ENCODE data around the gene PAQR5. TPM values are rescaled to one million over a fixed set of nuclear protein-coding genes. Genes with fewer than 3 reads are reported as not detected.

PAQR5 gene
- total RNA-seq, 4 donors from 2014 or later = 3.0 to 8.1 (median 3.9) TPM

DNA sequence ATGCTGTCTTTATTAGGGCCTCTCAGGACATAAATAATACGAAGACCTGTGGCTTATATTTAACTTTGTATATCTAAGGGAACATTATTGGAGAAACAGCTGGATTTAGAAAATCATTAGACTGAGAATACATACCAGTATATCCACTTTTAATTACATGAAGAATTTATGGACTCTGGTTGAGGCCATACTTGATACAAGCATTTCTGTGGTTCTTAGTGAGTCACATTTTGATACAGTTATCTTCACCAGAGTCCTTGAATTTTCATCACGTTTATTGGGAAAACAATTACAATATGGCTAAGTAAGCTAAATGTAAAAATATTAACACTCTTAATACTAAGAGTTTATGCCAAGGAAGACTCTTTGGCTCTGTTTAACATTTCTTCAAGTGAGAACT lies 125.3 kb downstream of the PAQR5 start:
- Histone ChIP-seq H3K27ac (no peak overlapping the region), H3K27me3 (no peaks in the 10 kb centered on the region), H3K4me3 (no peak overlapping the region), H3K36me3 (peaks cover 0 to 13% (median 0%) of the 10 kb centered on the region in 3 donors), H3K9me3 (no peaks in the 10 kb centered on the region), H3K4me1 (peaks cover 0 to 4% (median 0%) of the 10 kb centered on the region in 4 donors)
- TF ChIP-seq POLR2A (IDR thresholded peaks at IDR 0.05) (no peak), EP300 (IDR thresholded peaks at IDR 0.05) (no peak)
- TF ChIP-seq, protein P1, sequence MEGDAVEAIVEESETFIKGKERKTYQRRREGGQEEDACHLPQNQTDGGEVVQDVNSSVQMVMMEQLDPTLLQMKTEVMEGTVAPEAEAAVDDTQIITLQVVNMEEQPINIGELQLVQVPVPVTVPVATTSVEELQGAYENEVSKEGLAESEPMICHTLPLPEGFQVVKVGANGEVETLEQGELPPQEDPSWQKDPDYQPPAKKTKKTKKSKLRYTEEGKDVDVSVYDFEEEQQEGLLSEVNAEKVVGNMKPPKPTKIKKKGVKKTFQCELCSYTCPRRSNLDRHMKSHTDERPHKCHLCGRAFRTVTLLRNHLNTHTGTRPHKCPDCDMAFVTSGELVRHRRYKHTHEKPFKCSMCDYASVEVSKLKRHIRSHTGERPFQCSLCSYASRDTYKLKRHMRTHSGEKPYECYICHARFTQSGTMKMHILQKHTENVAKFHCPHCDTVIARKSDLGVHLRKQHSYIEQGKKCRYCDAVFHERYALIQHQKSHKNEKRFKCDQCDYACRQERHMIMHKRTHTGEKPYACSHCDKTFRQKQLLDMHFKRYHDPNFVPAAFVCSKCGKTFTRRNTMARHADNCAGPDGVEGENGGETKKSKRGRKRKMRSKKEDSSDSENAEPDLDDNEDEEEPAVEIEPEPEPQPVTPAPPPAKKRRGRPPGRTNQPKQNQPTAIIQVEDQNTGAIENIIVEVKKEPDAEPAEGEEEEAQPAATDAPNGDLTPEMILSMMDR (IDR thresholded peaks at IDR 0.05) = no peak
- WGBS, 2 donors = 86 to 90% methylated on average over 2 of the region's 2 CpGs
- no peak for DNase-seq (ENCODE audit: low spot score in 2 of 2)

DNA sequence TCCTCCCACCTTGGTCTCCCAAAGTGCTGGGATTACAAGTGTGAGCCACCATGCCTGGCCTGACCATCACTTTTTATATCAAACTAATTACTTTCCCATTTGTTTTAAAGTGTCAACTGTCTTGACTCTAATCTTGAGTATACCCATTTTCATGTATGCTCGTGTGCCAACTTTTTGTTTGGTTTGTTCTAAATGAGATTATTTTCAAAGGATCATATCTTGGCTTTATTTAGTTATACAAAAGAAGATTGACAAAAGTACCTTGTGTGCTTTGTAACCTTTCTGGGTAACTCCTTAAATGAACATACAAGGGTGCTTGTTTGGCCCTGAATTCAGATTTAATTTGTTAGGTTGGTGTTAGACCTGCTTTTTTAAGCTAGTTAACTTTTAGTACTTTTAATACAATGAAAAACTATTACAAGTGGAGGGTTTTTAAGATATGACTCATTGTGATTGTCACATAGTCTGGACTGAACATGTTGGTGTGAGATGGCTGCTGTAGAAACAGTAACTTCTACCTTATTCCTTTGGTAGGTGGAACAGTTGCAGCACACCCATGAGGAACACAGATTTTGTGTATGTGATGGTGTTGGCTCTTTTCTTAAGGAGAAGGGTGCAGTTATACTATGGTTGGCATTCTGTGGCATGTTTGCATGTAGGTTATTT lies 126.2 kb downstream of the PAQR5 start:
- Histone ChIP-seq H3K4me1 (peaks cover 0 to 4% (median 0%) of the 10 kb centered on the region in 4 donors), H3K27ac (no peak overlapping the region), H3K36me3 (peaks cover 0 to 13% (median 0%) of the 10 kb centered on the region in 3 donors), H3K9me3 (no peaks in the 10 kb centered on the region), H3K27me3 (no peaks in the 10 kb centered on the region), H3K4me3 (no peak overlapping the region)
- DNase-seq (ENCODE audit: low spot score in 2 of 2) = no peak
- 94 to 100% methylated on average over 1 of the region's 1 CpG for WGBS, 2 donors
- TF ChIP-seq, protein P1 (IDR thresholded peaks at IDR 0.05) = no peak
- no peak for TF ChIP-seq POLR2A (IDR thresholded peaks at IDR 0.05)
- no peak for TF ChIP-seq EP300 (IDR thresholded peaks at IDR 0.05)

DNA sequence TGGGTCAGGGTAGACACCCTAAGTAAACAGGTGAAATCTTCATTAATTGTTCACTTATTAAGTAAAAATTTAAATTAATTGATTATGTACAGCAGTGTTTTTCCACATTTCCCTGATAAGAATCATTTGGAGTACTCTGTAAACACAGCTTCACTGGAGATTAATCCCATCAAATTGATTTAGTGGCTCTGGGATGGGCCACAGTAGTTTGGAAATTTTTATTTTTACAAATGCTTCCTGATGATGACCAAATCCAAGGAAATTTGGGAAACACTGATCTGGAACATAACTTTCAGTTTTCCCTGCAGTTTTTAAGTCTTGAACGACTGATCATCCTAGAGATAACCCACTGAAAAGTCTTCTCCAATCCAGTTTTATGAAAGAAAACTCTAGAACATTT lies 135.1 kb downstream of the PAQR5 start:
- WGBS, 2 donors = 85 to 98% methylated on average over 1 of the region's 1 CpG
- Histone ChIP-seq H3K4me1 (no peaks in the 10 kb centered on the region), H3K36me3 (no peaks in the 10 kb centered on the region), H3K9me3 (no peaks in the 10 kb centered on the region), H3K4me3 (no peak overlapping the region), H3K27me3 (no peaks in the 10 kb centered on the region), H3K27ac (no peak overlapping the region)
- no peak for DNase-seq (ENCODE audit: low spot score in 2 of 2)
- TF ChIP-seq POLR2A (IDR thresholded peaks at IDR 0.05) (no peak), EP300 (IDR thresholded peaks at IDR 0.05) (no peak)
- TF ChIP-seq, protein P1 (IDR thresholded peaks at IDR 0.05) = no peak

DNA sequence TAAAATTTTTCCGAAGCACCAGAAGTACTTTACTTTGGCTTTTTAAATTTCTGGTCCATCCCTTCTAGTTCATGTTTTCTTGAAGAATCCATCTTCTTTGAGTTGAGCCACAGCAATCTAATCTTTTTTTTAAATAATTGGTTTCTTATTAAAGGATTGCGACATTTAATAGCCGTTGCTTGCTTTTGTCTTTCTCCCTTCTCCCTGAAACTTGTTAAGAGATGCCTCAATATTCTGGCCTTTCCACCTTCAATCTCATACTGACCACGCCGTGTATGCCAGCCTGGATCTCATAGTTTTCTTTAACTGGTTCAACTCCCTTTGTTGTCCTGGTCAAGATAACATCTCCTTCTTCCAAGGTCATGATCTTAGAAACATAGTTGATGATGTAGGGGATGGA lies 135.5 kb downstream of the PAQR5 start:
- no peak for DNase-seq (ENCODE audit: low spot score in 2 of 2)
- H3K4me3 ChIP-seq = no peak overlapping the region
- no peak overlapping the region for H3K27ac ChIP-seq
- TF ChIP-seq, protein P1 (IDR thresholded peaks at IDR 0.05) = no peak
- TF ChIP-seq POLR2A (IDR thresholded peaks at IDR 0.05) = no peak
- TF ChIP-seq EP300 (IDR thresholded peaks at IDR 0.05) = no peak
- no peaks in the 10 kb centered on the region for H3K9me3 ChIP-seq
- H3K36me3 ChIP-seq = no peaks in the 10 kb centered on the region
- H3K27me3 ChIP-seq = no peaks in the 10 kb centered on the region
- 94% methylated on average over 5 of the region's 5 CpGs for WGBS, 2 donors
- no peaks in the 10 kb centered on the region for H3K4me1 ChIP-seq

DNA sequence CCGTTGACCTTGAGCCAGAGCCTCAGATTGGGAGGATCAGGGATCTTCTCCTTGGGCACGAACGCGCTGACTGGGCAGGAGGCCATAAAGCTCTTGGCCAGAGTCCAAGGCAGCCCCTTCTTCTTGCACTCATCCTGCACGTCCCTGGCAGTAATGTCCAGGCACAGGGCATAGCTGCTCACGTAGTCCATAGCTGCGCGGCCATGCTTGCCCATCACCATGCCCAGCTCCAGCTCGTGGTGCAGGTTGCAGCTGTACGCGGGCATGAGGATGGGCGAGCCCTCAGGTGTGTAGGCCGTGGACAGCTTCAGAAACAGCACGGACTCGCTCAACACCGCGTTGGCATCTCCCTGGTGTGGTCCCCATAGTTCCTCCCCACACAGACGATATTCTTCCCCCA lies 136.0 kb downstream of the PAQR5 start:
- Histone ChIP-seq H3K4me1 (no peaks in the 10 kb centered on the region), H3K9me3 (no peaks in the 10 kb centered on the region), H3K4me3 (no peak overlapping the region), H3K27ac (no peak overlapping the region), H3K36me3 (no peaks in the 10 kb centered on the region), H3K27me3 (no peaks in the 10 kb centered on the region)
- TF ChIP-seq POLR2A (IDR thresholded peaks at IDR 0.05) (no peak), EP300 (IDR thresholded peaks at IDR 0.05) (no peak)
- TF ChIP-seq, protein P1 (IDR thresholded peaks at IDR 0.05) = no peak
- 91 to 97% methylated on average over 15 to 17 of the region's 18 CpGs for WGBS, 2 donors
- DNase-seq (ENCODE audit: low spot score in 2 of 2) = no peak
